ENCODE results near the gene MYG1.

The MYG1 gene

DNA sequence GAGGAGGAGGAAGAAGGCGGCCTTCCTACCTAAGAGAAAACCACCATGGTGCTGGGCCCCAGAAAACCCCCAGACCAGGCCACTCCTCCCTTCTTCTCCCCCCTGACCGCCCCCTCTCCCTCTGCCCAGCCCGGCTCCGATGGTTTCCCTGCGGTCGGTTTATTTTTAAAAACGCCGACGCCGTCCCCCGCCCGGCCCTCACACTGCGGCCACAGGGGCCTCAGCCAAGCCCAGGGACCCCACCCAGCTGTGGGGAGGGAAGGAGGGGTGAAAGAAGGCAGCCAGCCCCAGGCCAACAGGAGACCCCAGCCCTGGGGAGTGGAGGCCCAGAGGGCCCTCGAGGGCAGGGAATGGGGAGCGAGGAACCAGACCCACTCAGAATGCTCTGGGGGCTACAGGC lies 33.2 kb downstream of the MYG1 start:
- TF ChIP-seq, protein P1, sequence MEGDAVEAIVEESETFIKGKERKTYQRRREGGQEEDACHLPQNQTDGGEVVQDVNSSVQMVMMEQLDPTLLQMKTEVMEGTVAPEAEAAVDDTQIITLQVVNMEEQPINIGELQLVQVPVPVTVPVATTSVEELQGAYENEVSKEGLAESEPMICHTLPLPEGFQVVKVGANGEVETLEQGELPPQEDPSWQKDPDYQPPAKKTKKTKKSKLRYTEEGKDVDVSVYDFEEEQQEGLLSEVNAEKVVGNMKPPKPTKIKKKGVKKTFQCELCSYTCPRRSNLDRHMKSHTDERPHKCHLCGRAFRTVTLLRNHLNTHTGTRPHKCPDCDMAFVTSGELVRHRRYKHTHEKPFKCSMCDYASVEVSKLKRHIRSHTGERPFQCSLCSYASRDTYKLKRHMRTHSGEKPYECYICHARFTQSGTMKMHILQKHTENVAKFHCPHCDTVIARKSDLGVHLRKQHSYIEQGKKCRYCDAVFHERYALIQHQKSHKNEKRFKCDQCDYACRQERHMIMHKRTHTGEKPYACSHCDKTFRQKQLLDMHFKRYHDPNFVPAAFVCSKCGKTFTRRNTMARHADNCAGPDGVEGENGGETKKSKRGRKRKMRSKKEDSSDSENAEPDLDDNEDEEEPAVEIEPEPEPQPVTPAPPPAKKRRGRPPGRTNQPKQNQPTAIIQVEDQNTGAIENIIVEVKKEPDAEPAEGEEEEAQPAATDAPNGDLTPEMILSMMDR (IDR thresholded peaks at IDR 0.05; ENCODE audit: borderline replicate concordance, control extremely low read depth, extremely low read depth, insufficient read depth, missing control alignments): no peak
- no peak for DNase-seq (ENCODE audit: low spot score)
- in situ Hi-C loops (cut with MboI; ENCODE audit: low sequenced_read_pairs, unreplicated experiment): no loop called here

DNA sequence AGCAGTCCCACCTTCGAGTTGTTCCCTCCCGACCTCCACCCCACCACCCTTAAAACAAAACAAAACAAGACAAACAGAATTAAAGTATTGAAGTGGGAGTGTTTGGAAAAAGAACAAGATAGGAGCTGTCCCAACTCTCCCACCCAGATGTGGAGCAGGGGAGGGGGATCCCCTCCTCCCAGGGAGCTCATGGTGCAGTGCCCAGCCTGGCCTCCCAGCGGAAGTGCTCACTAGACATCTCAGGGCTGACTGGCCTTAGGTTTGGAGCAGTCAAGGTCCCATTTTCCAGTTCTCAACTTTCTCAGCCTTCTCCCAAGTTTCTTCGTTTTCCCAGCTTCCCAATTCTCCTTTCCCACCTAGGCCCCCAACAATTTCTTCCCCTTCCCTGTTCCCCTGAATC lies 33.8 kb downstream of the MYG1 start:
- TF ChIP-seq, protein P1 (IDR thresholded peaks at IDR 0.05; ENCODE audit: borderline replicate concordance, control extremely low read depth, extremely low read depth, insufficient read depth, missing control alignments): no peak
- DNase-seq (ENCODE audit: low spot score): no peak
- in situ Hi-C loops (cut with MboI; ENCODE audit: low sequenced_read_pairs, unreplicated experiment): no loop called here

DNA sequence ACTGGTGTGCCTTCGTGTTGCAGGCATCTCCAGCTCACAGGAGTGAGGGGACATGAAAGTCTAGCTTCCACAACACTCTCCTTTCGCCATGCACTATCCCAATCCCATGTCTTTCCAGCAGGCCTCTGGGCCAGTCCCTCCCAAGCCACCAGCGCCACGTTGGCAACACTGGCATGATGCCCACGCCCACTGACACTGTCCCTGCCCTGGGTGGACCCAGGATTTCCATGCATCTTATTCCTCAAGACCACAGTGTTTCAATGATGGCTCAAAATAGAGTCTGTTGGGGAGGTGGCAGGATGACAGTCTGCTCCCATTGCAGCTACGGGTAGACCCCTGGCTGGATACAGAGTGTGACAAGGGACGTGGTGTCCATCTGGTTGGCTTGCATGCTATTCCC lies 34.4 kb downstream of the MYG1 start:
- in situ Hi-C loops (cut with MboI; ENCODE audit: low sequenced_read_pairs, unreplicated experiment): no loop called here
- no peak for DNase-seq (ENCODE audit: low spot score)
- TF ChIP-seq, protein P1 (IDR thresholded peaks at IDR 0.05; ENCODE audit: borderline replicate concordance, control extremely low read depth, extremely low read depth, insufficient read depth, missing control alignments): no peak

DNA sequence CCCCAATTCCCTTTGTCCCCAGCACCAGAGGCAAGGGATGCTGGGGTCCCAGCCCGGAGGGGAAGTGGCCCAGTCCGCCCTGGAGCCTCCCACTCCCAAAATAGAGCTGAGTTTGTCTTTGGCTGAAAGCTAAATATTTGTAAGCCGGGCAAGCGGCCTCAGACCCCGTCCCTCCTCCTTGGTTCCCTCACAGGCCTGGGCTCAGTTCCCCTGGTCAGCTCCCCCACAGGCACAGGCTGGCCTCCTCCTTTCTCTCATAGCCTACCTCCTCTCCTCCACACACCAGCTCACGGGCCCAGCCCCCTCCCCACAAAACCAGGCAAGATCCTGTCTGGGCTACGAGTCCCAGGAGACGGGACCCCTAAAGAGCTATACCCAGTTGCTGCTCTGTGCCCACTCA lies 35.3 kb downstream of the MYG1 start:
- in situ Hi-C loops (cut with MboI; ENCODE audit: low sequenced_read_pairs, unreplicated experiment): no loop called here

DNA sequence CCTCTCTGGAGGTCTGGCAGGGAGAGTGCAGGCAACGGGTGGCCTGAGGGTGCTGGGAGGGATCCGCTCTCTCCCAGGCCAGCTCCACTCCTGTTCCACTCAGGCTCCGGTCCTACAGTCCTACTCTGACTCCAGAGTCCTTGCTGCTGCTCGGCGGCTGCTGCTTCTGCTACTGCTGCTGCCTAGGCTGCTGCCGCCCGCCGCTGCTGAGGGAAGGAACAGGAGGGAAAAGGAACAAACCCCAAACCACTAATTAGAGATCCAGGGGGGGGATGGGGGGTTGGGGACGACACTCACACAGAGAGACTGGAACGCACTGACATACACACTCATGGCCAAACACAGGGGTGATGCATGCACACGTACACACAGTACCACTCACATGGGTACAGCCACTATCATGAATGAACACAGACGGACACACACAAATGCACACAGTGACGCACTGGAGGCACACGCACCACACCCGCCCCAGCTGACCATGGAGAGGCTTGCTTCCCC lies 36.7 kb downstream of the MYG1 start, which contains the start of gene SP7:
Gene SP7 (minus strand): TSS at position 174 of the 501 bp plus-strand sequence. CDS start 708 bp downstream, outside the sequence.
- no peak for DNase-seq (ENCODE audit: low spot score)
- in situ Hi-C loops (cut with MboI; ENCODE audit: low sequenced_read_pairs, unreplicated experiment): no loop called here
- TF ChIP-seq, protein P1 (IDR thresholded peaks at IDR 0.05; ENCODE audit: borderline replicate concordance, control extremely low read depth, extremely low read depth, insufficient read depth, missing control alignments): no peak

More for the DNA sequence above, 35.3 kb downstream of the MYG1 start:
- TF ChIP-seq, protein P1 (IDR thresholded peaks at IDR 0.05; ENCODE audit: borderline replicate concordance, control extremely low read depth, extremely low read depth, insufficient read depth, missing control alignments): no peak
- no peak for DNase-seq (ENCODE audit: low spot score)

DNA sequence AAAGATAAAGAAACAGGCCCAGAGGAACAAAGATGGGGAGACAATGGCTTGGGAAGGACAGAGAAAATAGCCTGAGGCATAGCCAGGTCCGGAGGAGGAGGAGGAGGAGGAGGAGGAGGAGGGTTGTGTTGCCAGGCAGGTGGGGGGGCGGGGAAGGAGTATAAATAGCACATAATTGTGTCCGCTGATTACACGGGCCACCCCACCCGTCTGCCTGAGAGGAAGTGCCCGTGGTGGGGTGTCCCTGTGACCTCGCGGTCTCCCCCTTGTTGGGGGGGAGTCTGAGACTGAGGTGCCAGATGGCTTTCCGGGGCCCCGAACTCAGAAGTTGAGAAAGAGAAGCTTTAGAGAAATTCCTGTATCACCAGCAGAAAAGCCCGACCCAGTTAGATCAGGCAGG lies 38.5 kb downstream of the MYG1 start:
- DNase-seq (ENCODE audit: low spot score): no peak
- TF ChIP-seq, protein P1 (IDR thresholded peaks at IDR 0.05; ENCODE audit: borderline replicate concordance, control extremely low read depth, extremely low read depth, insufficient read depth, missing control alignments): no peak
- in situ Hi-C loops (cut with MboI; ENCODE audit: low sequenced_read_pairs, unreplicated experiment): no loop called here
